ENCODE measurements around the gene TPRG1L.

Gene TPRG1L

DNA sequence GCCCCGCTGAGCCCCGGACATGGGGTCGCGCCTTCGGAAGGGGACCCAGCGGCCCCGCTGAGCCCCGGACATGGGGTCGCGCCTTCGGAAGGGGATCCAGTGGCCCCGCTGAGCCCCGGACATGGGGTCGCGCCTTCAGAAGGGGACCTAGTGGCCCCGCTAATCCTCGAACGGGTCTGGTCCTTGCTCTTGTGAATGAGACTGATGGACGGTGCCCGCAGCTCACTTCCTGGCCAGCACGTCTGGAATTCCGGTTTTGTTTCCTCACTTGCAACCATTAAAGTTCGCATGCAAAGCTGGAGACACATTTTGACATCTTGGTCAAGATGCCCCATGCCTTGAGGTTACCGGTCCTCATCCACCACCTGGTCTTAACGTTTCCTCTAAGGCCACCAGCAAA, 19.5 kb downstream of the TPRG1L start:
- DNase-seq (ENCODE audit: low read depth in 3 of 3, low spot score in 1 of 3), result no peak

DNA sequence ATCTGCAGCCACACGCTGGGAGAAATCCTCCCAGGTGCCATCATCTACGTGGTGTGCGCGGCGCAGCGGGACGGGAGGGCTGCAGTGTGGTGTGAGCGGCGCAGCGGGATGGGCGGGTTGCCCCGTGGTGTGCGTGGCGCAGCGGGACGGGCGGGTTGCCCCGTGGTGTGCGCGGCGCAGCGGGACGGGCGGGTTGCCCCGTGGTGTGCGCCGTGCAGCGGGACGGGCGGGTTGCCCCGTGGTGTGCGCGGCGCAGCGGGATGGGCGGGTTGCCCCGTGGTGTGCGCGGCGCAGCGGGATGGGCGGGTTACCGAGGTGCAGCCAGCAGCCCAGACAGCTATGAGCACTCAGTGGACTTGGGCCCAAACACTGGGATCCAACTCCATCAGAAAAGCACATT, 20.4 kb downstream of the TPRG1L start:
- DNase-seq (ENCODE audit: low read depth in 3 of 3, low spot score in 1 of 3), result no peak

GRCh38 chr1:3645666-3646355, 21.0 kb downstream of the TPRG1L start:
- no peak for DNase-seq (ENCODE audit: low read depth in 3 of 3, low spot score in 1 of 3)

GRCh38 chr1:3646596-3646995, 21.8 kb downstream of the TPRG1L start:
- DNase-seq (ENCODE audit: low read depth in 3 of 3, low spot score in 1 of 3), result no peak

- peak; percentile 72 to 79 (median 78) for DNase-seq (ENCODE audit: low read depth in 3 of 3, low spot score in 1 of 3)
Measured at GRCh38 chr1:3649342-3650247, 24.8 kb downstream of the TPRG1L start, which contains the start of gene WRAP73. Gene WRAP73 (minus strand): TSS chr1:3650103. CDS start chr1:3649999, 104 bp downstream.

DNA sequence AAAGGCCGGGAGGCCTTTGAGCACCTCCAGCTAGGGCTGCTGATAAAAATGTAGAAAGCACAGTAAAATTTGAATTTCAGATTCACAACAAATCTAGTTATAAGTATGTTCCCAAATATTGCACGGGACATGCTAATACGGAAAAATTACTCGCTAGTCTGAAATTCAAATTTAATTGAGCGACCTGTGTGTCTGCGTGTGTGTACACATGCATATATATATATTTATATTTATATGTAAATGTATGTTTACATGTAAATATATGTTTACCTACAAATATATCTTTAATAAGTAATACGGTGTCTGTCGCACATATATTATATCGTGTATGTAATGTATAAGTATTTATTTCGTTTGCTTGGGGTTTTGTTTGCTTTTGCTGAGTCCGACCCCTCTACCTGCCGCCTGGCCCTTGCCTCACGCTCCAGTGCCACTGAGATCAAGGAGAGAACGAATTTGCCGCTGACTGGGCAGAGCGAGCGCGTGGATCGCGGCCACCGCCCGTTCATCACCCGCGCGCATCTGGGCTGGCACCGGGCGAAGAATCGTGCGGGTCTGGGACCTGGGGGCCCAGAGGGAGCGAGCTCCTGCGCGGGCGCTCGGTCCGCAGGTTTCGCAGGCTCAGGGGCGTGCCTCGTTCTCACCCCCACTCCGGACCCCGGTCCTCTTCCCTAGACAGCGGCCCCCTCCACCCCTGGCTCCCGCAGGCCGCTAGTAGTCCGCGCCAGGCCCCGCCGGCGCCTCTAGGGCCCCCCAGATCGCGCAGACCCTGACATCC, 25.6 kb downstream of the TPRG1L start:
- no peak for DNase-seq (ENCODE audit: low read depth in 3 of 3, low spot score in 1 of 3)

DNA sequence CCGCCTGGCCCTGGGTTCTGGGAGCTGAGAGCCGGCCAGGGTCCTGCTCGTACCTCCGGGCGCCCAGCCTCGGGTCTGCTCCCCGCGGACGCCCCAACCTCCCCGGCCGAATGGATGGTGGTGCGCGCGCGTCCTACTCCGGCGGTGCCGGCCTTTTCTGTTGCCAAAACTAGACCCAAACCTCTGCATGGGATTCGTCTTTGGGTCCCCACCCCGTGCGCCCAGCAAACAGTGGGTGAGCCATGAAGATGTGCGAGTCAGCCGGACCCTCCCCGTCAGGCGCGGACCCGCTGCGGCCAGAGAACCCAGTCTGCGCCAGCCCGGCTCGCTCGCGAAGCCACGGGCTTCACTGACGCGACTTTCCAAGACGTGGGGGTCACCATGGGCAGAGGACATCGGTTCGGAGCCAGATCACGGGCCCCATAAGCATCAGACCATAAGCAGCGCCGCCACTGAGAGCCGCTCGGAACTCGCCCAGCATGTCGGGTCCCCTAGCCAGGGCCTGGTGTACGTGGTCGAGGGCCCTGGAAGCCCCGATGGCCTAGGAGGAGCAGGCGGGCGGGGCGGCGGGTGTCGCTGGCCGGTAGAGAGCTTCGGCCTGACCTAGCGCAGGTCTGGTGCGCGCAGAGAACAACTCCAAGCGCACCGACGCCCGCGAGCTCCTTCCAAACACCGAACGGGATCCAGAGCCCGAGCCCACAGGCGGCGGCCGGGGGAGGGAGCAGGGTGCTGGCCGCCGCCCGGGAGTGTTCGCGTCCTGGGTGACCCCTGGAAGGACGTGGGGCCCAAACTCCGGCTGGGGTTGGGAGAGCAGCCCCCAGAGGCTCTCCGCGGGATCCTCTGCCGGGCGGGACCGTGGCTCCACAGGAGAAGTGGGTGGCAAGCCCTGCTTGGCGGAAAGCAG, 26.5 kb downstream of the TPRG1L start:
- DNase-seq (ENCODE audit: low read depth in 3 of 3, low spot score in 1 of 3), result no peak

- no peak for DNase-seq (ENCODE audit: low read depth in 3 of 3, low spot score in 1 of 3)
Measured at GRCh38 chr1:3651930-3652547, 27.2 kb downstream of the TPRG1L start, which contains the start of gene TP73. Gene TP73 (plus strand): TSS chr1:3652516. CDS start chr1:3682366, 29,850 bp downstream.

DNA sequence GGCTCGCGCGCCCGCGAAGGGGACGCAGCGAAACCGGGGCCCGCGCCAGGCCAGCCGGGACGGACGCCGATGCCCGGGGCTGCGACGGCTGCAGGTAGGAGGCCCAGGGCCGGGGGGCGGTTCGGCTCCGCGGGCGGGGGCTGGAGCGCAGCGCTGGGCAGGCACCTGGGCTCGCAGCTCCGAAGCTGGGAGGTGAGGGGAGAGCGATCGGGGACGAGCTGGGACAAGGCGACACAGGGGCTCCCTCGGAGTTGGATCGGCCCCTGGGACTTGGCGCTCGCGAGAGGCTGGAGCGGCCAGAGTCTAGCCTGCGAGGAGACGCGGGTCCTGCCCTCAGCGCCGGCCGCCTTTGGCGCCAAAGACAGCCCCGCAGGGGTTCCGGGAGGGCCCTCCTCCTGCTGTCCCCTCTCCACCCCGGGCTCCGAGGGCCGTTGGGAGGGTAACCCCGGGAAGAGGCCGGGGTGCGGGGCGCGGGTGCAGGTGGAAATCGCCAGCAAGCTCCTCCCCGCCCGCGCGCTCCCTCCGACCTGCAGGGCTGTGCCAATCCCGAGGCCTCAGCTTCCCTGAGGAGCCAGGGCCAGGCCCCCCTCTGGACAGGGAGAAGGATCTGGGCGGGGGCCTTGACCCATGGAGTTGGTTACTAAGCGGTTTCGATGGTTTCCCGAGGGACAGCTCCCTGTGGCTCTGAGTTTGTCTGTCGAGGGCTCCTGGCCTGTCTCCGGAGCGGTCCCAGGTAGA, 27.9 kb downstream of the TPRG1L start:
- no peak for DNase-seq (ENCODE audit: low read depth in 3 of 3, low spot score in 1 of 3)

DNA sequence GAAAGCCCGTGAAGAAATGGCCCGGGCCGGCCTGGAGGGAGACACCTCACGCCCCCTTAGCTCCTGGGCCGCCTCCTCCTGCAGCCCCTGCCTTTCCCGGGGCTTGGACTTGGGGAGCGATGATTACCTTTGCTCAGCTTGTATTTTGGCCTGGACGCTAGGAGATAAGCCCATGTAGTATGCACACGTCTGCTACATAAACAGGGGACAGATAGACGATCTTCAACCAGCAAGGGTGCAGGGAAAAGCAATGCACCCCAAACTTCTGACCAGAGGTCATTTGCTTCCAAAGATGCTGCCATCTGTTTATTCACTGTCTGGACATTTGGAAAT, 28.4 kb downstream of the TPRG1L start:
- DNase-seq (ENCODE audit: low read depth in 3 of 3, low spot score in 1 of 3), result no peak

- DNase-seq (ENCODE audit: low read depth in 3 of 3, low spot score in 1 of 3), result no peak
Measured at GRCh38 chr1:3654549-3655281, 29.9 kb downstream of the TPRG1L start.

- no peak for DNase-seq (ENCODE audit: low read depth in 3 of 3, low spot score in 1 of 3)
Measured at GRCh38 chr1:3656450-3657095, 31.8 kb downstream of the TPRG1L start.

DNA sequence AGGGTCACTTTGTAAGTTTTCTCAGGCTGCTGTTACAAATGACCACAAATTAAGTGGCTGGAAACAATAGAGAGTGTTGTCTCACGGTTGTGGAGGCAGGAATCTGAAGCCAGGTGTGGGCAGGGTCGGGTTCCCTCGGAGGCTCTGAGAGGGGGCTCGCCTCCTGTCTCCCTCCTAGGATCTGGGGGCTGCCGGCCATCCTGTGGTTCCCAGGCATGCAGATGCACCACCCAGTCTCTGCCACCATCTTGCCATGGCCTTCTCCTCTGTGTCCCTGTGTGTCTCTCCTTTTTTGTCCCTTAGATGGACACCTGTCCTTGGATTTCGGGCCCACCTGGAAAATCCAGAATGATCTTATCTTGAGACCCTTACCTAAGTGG, 32.3 kb downstream of the TPRG1L start:
- no peak for DNase-seq (ENCODE audit: low read depth in 3 of 3, low spot score in 1 of 3)

DNA sequence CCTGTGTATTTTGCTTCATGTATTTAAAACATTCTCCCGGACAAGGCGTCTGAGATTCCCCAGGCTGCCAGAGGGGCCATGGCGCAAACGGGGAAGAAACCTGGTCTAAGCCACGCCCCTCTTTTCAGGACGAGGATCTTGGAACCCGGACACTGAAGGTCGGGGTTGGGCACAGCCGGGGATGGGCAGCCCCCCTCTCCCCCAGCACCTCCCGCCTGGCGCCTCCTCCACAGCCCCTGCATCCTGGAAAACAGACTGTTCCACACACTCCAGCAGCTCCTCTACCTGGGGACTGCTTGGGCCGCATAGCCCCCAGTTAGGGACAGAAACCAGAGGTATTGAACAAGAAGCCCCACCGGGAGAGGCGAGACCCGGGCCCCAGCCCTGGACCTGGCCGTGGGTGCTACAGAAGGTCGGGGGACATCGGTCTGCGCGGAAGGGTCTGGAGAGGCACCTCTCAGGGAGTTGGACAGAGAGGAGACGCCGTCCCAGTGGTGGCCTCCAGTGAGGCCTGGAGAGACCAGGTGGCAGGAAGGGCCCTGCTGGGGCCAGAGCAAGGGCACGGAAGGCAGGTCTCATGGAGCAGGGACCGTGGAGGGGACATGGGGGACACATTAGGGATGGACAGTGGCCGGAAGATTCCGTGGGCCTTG, 32.9 kb downstream of the TPRG1L start:
- no peak for DNase-seq (ENCODE audit: low read depth in 3 of 3, low spot score in 1 of 3)

DNA sequence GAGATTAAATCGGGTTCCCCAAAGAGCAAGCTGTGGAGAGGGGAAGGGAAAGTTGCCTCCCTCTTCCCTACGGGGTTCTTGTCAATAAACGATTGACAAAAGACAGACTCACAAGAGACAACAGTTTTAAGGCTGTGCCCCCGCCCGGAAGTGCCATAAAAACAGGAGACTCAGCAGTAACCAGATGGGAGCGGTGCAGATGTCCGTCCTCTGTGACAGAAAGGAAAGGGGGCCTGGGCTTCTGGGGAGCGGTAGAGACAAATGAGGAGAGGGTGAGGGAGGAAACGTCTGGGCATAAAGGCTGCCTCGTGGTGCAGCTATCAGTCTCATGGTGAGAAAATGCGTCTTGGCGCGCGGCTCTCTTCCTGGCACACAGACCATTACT, 33.4 kb downstream of the TPRG1L start:
- no peak for DNase-seq (ENCODE audit: low read depth in 3 of 3, low spot score in 1 of 3)

GRCh38 chr1:3659093-3659492, 34.3 kb downstream of the TPRG1L start:
- no peak for DNase-seq (ENCODE audit: low read depth in 3 of 3, low spot score in 1 of 3)

- no peak for DNase-seq (ENCODE audit: low read depth in 3 of 3, low spot score in 1 of 3)
Measured at GRCh38 chr1:3660704-3661103, 35.9 kb downstream of the TPRG1L start.

GRCh38 chr1:3661631-3662030, 36.8 kb downstream of the TPRG1L start:
- DNase-seq (ENCODE audit: low read depth in 3 of 3, low spot score in 1 of 3), result no peak

All from stimulated activated CD4-positive, alpha-beta T cell treated with anti-CD3 and anti-CD28 coated beads, TNF-alpha, amount 100 ng/mL, for 1 hour (primary cell).